PC-9 (cell line): ENCODE results near the gene JUND. TPM values are rescaled to one million over a fixed set of nuclear protein-coding genes. Genes with fewer than 3 reads are reported as not detected.
A peak's percentile ranks its signal among the peaks of the same experiment; 100 is the strongest.

ENCODE experiments used
- BruUV-seq: library from RNA; stranded (reverse); fragments of 400-500 nt; replicated peaks from 2 replicates; lab custom pipeline; 2021; lab: Mats Ljungman, UMichigan
- CTCF ChIA-PET: fragments of 300-600 bp; sonication (Branson Sonifier 250); formaldehyde crosslinking; loops from one replicate; lab custom pipeline; 2022; ENCODE audit warnings: antibody characterized with exemption; lab: Charles Lee
- POLR2A ChIA-PET: fragments of 300-600 bp; sonication (Branson Sonifier 250); formaldehyde crosslinking; loops from one replicate; lab custom pipeline; 2022; ENCODE audit warnings: antibody characterized with exemption; ENCODE audit not compliant: unreplicated experiment; lab: Charles Lee
- DNase-seq, 2 experiments: peaks; one replicate each; pipeline versions ENCODE4 v3.0.0 to v3.0.0-alpha.2; 2015 to 2022; ENCODE audit warnings: mixed read lengths in 1 of 2
- H2AFZ ChIP-seq: fragments of 200-600 bp; sonication (generic); 2 replicates; pipeline ENCODE4 v1.8.1; 2017; ENCODE audit warnings: antibody characterized with exemption
- H3F3A ChIP-seq: fragments of 200-600 bp; sonication (generic); 2 replicates; pipeline ENCODE4 v1.8.1; 2017; ENCODE audit warnings: antibody characterized with exemption, mild to moderate bottlenecking, low read depth; ENCODE audit not compliant: insufficient read depth
- H3K27ac ChIP-seq: fragments of 200-600 bp; sonication (generic); 2 replicates; pipeline ENCODE4 v1.6.1; 2016; ENCODE audit warnings: mixed run types
- H3K27me3 ChIP-seq: fragments of 200-600 bp; sonication (generic); 2 replicates; pipeline ENCODE4 v1.6.1; 2016; ENCODE audit warnings: low read depth, mixed run types; ENCODE audit not compliant: insufficient read depth
- H3K36me3 ChIP-seq: fragments of 200-600 bp; sonication (generic); 2 replicates; pipeline ENCODE4 v1.6.1; 2016; ENCODE audit warnings: low read depth, mixed run types
- H3K4me1 ChIP-seq: fragments of 200-600 bp; sonication (generic); replicated peaks from 2 replicates; pipeline ENCODE4 v1.6.1; 2016; ENCODE audit warnings: mixed run types; ENCODE audit not compliant: insufficient read depth
- H3K4me2 ChIP-seq: fragments of 200-600 bp; sonication (generic); 2 replicates; pipeline ENCODE4 v1.6.1; 2017; ENCODE audit warnings: mixed run types
- H3K4me3 ChIP-seq: fragments of 200-600 bp; sonication (generic); 2 replicates; pipeline ENCODE4 v1.6.1; 2016; ENCODE audit warnings: mixed run types
- H3K79me2 ChIP-seq: fragments of 200-600 bp; sonication (generic); 2 replicates; pipeline ENCODE4 v1.6.1; 2017; ENCODE audit warnings: low read depth, mixed run types
- H3K9me2 ChIP-seq: fragments of 200-600 bp; sonication (generic); 2 replicates; pipeline ENCODE4 v1.8.1; 2017; ENCODE audit warnings: mild to moderate bottlenecking; ENCODE audit not compliant: insufficient read depth
- H3K9me3 ChIP-seq: fragments of 200-600 bp; sonication (generic); 2 replicates; pipeline ENCODE4 v1.8.1; 2016; ENCODE audit warnings: low read depth; ENCODE audit not compliant: insufficient read depth
- H4K20me1 ChIP-seq: fragments of 200-600 bp; sonication (generic); 2 replicates; pipeline ENCODE4 v1.8.1; 2017; ENCODE audit not compliant: insufficient read depth
- EZH2 ChIP-seq: fragments of 200-600 bp; sonication (generic); IDR thresholded peaks from 2 replicates; pipeline ENCODE4 v1.8.0; 2017; ENCODE audit warnings: antibody characterized with exemption, low read depth
- intact Hi-C: fragments of 100-400 bp; cut with micrococcal nuclease; formaldehyde crosslinking; loops from one replicate; pipeline ENCODE4 v1.10.0; 2022; ENCODE audit not compliant: unreplicated experiment
- total RNA-seq: library from RNA; stranded (reverse); gene quantifications from 2 replicates; pipeline ENCODE4 v1.2.3, GENCODE V29; 2021
- TF ChIP-seq, protein P1 (sequence below): fragments of 200-600 bp; sonication (generic); conservative IDR thresholded peaks from 2 replicates; pipeline ENCODE4 v1.6.1; 2017; ENCODE audit warnings: mixed run types, antibody characterized with exemption, mild to moderate bottlenecking, moderate library complexity

The JUND gene
- total RNA-seq, 1 experiment from 2014 or later, result 115 TPM

- H3K27ac ChIP-seq, result peak within 1 kb of the TSS; percentile 46
- ChIA-PET CTCF (interaction anchor here (0.6 kb wide), 2 partner anchors 69 to 138 kb away, joined by 7 read pairs; no protein-coding TSS in a partner anchor), POLR2A (interaction anchor here (0.6 to 0.9 kb wide), 3 partner anchors 54 to 344 kb away, joined by 4 to 18 read pairs (median 8); no protein-coding TSS in a partner anchor)
- no peaks in the 10 kb centered on the region for H3K9me3 ChIP-seq
- H3F3A ChIP-seq, result peaks cover 61% of the 10 kb centered on the region
- H2AFZ ChIP-seq, result no peak within 1 kb of the TSS
- H3K4me2 ChIP-seq, result peak within 1 kb of the TSS; percentile 46
- peak; percentile 30 to 51 for DNase-seq
- intact Hi-C loops, result no loop called here
- no peak within 1 kb of the TSS for H3K4me3 ChIP-seq
- H3K9me2 ChIP-seq, result no peaks in the 10 kb centered on the region
- BruUV-seq, result no TSS peak
- H4K20me1 ChIP-seq, result peaks cover 24% of the 10 kb centered on the region
- TF ChIP-seq, protein P1, sequence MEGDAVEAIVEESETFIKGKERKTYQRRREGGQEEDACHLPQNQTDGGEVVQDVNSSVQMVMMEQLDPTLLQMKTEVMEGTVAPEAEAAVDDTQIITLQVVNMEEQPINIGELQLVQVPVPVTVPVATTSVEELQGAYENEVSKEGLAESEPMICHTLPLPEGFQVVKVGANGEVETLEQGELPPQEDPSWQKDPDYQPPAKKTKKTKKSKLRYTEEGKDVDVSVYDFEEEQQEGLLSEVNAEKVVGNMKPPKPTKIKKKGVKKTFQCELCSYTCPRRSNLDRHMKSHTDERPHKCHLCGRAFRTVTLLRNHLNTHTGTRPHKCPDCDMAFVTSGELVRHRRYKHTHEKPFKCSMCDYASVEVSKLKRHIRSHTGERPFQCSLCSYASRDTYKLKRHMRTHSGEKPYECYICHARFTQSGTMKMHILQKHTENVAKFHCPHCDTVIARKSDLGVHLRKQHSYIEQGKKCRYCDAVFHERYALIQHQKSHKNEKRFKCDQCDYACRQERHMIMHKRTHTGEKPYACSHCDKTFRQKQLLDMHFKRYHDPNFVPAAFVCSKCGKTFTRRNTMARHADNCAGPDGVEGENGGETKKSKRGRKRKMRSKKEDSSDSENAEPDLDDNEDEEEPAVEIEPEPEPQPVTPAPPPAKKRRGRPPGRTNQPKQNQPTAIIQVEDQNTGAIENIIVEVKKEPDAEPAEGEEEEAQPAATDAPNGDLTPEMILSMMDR, result no peak
- H3K79me2 ChIP-seq, result peaks cover 44% of the 10 kb centered on the region
- peaks cover 5% of the 10 kb centered on the region; the same call in 1 of the 2 replicates for H3K36me3 ChIP-seq
- peaks cover 40% of the 10 kb centered on the region for H3K4me1 ChIP-seq
- H3K27me3 ChIP-seq, result no peaks in the 10 kb centered on the region
Measured at GRCh38 chr19:18274219-18274780, 7.1 kb downstream of the JUND start, which contains the start of gene IQCN. Gene IQCN (minus strand): TSS chr19:18274452. CDS start chr19:18269478, 4,974 bp downstream.

DNA sequence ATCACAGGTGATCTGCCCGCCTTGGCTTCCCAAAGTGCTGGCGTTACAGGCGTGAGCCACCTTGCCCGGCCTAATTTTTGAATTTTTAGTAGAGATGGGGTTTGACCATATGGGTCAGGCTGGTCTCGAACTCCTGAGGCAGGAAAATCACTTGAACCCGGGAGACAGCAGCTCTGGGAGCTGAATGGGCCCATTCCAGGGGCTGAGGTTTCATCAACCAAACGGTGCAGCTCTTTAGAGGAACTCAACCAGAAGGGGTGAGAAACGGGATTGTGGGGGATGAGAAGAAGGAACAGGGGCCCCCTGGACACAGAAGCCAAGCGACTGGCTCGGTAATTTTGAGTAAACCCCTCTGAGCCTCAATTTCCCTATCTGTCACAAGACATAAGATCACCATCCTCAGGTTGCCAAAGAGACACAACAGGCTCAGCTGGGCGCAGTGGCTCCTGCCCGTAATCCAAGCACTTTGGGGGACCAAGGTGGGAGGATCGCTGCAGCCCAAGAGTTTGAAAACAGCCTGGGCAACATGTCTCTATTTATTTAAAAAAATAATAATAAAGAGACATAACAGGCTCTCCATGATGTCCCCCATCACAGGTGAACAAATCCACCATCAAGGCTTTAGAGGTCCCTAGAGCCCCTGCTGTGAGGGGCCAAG is 7.7 kb downstream of the JUND start:
- intact Hi-C loops, result no loop called here
- Histone ChIP-seq H3K27me3 (no peaks in the 10 kb centered on the region), H3F3A (peaks cover 55% of the 10 kb centered on the region), H4K20me1 (peaks cover 18% of the 10 kb centered on the region), H3K27ac (no peak overlapping the region), H3K36me3 (peaks cover 1% of the 10 kb centered on the region; the same call in 1 of the 2 replicates), H3K4me2 (no peak overlapping the region), H2AFZ (no peak overlapping the region), H3K9me2 (no peaks in the 10 kb centered on the region), H3K4me1 (peaks cover 34% of the 10 kb centered on the region), H3K9me3 (no peaks in the 10 kb centered on the region), H3K4me3 (no peak overlapping the region), H3K79me2 (peaks cover 38% of the 10 kb centered on the region)
- ChIA-PET CTCF (interaction anchor here (0.6 kb wide), 1 partner anchor 274 kb away, joined by 5 read pairs; no protein-coding TSS in a partner anchor), POLR2A (interaction anchor here (0.6 to 0.9 kb wide), 3 partner anchors 55 to 343 kb away, joined by 4 to 18 read pairs (median 8); no protein-coding TSS in a partner anchor)
- BruUV-seq, result no TSS peak
- DNase-seq, result peak in 1 of 2 experiments; percentile 5
- TF ChIP-seq, protein P1, result no peak
- no peak for TF ChIP-seq EZH2

GRCh38 chr19:18271433-18271841 is 10.0 kb downstream of the JUND start:
- CTCF ChIA-PET, result interaction anchor here (2.0 kb wide), 1 partner anchor 57 kb away, joined by 15 read pairs; no protein-coding TSS in a partner anchor
- TF ChIP-seq, protein P1, result no peak
- no peak for TF ChIP-seq EZH2

More at GRCh38 chr19:18271433-18271841, 10.0 kb downstream of the JUND start:
- intact Hi-C loops, result no loop called here
- H3K79me2 ChIP-seq, result peaks cover 15% of the 10 kb centered on the region
- no peaks in the 10 kb centered on the region for H3K36me3 ChIP-seq
- no peak overlapping the region for H3K4me3 ChIP-seq
- H3K4me1 ChIP-seq, result peaks cover 32% of the 10 kb centered on the region
- BruUV-seq, result no TSS peak
- H4K20me1 ChIP-seq, result no peaks in the 10 kb centered on the region; the same call in 1 of the 2 replicates
- peaks cover 50% of the 10 kb centered on the region for H3F3A ChIP-seq
- H3K9me2 ChIP-seq, result no peaks in the 10 kb centered on the region
- POLR2A ChIA-PET, result interaction anchor here (0.6 kb wide), 1 partner anchor 340 kb away, joined by 12 read pairs; no protein-coding TSS in a partner anchor
- no peaks in the 10 kb centered on the region for H3K9me3 ChIP-seq
- peak in 1 of 2 experiments; percentile 15 for DNase-seq
- no peak overlapping the region for H3K27ac ChIP-seq
- H2AFZ ChIP-seq, result no peak overlapping the region
- no peaks in the 10 kb centered on the region for H3K27me3 ChIP-seq
- H3K4me2 ChIP-seq, result no peak overlapping the region
